Measurements from ENCODE around the gene JUP.
A peak's percentile ranks its signal among the peaks of the same experiment; 100 is the strongest.

JUP gene

GRCh38 chr17:41806685-41807445, 20.4 kb upstream of the JUP start:
- DNase-seq = no peak

DNA sequence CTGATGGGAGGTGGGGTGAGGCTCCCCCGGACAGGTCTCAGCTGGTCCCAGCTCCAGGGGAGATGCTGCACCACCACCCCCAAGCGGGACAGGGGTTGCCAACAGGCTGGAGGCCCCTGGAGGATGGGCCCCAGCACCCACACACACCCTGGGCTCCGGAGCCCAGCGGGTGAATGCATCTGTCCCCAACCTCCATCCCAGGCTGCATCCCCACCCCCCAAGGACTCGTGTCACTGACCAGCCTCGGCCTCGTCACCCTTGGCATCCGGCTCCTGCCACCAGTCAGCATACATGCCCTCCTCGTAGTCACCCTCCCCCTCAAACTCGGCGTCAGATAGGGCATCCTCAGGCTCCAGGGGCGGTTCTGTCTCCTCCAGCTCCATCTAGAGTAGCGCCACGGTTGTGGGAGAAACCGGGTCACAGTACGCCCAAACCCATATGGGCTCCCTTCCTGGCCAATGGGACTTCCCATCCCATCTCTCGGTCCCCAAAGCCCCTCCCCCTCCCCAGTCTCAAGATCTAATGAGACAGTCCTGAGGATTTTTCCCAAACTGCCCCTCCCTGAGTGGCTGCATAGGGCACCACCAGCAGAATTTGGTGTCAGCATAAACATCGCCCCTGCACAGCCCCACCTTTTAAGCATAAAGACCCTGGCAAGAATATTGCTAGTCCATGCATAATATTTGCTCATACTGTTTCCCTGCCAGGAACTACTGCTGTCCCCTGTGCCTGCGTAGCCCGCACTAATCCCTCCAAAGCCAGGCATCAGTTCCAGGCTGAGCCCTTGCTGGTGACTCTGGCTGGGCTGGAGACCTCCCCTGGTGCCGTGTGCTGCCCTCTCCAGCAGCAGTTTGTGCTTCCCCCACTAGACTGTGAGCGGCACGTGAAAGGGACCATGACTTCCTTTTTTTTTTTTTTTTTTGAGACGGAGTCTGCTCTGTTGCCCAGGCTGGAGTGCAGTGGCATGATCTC, 16.8 kb upstream of the JUP start:
- no peak for DNase-seq

- DNase-seq = peak; percentile 66
These were observed 15.1 kb upstream of the JUP start for GRCh38 chr17:41801374-41802271.

- no peak for DNase-seq
These were observed 14.3 kb upstream of the JUP start for GRCh38 chr17:41800601-41801373.

- DNase-seq = no peak
These were observed 12.9 kb upstream of the JUP start for GRCh38 chr17:41799366-41799765.

DNA sequence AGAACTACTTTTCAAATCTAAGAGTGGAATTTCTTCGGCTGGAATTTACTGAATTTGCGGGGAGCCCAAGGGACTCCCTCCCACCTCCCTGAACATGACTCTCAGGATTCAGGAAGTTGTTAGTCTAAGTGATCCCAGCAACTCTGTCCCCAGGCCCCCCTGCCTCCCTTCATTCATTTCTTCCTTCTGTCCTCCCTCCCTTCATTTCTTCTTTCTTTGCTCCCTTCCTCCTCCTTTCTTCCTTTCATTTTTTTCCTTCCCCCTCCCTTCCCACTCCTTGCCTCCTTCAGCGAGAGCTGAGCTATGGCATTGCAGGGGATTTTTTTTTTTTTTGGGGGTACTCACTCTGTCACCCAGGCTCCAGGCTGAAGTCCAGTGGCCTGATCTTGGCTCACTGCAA, 10.9 kb upstream of the JUP start:
- DNase-seq = no peak

- DNase-seq = no peak
These were observed 9.8 kb upstream of the JUP start for GRCh38 chr17:41796121-41796895.

GRCh38 chr17:41794540-41794975, 8.0 kb upstream of the JUP start:
- no peak for DNase-seq

- no peak for DNase-seq
These were observed 7.5 kb upstream of the JUP start for GRCh38 chr17:41793784-41794539.

DNA sequence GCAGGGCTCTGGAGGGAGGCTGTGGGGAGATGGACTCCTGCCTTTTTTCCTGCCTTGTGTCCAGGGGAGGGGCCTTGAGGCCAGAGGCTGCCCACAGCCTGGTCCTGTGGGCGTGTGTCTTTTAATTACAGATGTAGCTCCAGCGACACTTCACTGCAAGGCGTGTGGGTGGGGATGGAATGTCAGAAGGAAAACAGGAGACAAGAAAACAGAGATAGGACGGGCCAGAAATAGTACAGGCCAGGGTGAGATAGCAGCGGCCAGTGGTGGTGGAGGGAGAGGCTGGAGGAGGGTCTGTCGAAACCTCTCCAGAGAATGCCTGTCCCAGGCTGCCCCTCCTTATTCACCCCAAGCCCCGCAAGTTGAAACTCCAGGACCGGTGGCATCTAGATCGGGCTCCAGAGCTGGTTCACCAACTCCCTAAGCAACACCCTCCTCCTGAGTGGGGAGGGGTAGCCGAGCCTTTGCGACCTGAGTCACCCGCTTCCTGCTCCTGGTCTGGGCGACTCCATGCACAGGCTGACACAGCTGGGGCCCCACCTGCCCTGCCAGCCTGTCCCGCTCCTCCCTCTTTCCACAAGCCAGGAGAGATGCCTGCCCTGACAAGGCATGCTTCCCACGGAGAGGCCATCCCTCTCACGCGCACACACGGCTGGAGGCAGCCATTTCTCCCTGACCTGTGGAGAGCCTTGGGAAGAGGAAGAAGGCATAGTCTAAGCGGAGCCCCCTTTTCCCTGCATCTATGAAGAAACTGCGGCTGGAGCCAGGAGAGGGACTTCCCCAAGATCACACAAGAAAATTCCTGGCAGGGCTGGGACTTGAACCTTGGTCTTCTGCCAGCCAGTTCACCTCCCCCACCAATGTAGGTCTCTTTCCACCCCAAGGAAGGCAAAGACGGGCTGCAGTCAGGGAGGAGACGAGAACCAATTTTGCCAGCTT, 6.6 kb upstream of the JUP start:
- DNase-seq = no peak

DNA sequence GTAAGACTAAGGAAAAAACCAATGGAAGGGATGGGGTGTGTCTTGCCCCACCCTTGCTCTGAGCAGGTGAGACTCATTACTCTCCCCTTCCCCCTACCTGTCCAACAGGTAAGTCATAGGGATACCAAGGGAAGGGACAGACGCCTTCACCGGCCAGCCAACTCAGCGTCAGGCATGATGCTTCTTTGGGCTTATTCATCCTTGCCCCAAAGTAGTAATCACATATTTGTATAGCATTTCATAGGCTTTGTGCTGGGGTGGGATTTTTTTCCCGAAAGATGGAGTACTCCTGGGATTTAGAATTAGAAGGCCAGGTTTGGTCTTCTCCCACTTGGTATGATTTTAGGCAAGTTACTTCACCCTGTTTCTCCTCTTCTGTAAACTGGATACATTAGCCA, 509 bp upstream of the JUP start:
- no peak for DNase-seq

DNA sequence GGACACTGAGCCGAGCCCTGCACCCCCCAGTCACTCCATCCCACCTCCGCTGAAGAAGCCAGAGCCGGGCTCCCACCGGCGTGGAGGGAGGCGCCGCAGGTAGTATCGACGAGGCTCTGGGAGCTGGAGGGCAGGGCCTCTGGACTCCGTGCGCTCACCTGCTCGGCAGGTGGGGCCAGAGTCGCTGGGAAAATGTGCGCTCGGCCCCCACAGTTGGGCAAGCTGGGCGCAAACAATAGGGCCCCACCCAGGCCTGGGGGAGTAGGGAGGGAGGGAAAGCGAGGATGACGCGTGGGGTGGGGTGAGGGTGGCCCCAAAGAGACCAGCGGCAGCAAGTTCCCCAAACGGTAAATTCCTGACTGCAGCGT, 668 bp downstream of the JUP start:
- peak; percentile 52 for DNase-seq

DNA sequence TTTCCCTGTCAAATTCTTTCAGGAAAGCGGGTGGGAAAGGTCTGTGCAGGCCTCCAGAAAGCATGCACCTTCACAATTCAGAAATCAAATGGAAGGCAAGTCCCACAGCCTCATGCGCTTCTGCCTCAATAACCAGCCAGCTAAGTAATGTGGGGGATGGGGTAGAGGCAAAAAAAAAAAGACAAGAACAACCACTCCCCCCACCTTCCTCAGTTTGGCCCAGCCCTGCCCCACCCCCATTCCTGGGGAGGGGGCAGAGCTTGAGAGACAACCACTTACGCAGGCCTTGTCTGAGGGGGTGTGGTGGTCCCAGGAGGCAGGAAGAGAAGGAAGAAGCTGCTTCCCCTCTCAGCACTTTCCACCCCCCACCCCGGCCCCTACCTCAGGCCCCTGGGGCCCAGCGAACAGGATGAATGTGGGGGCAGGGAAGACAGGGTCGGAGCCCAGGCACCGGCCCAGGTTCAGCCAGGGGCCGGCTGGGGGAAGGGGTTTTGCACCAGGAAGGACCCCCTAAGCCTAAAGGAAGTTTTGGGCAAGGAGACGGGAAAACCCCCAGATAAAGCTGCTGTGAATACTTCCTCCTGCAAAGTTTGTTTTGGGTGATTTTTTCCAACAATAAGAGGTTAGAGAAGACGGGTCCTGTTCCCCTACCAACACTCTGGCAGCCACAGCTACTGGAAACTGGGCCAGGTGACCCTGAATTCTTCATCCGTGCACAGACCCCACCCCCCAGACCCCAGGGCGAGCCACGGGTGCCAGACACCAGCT, 1.2 kb downstream of the JUP start:
- no peak for DNase-seq

- no peak for DNase-seq
These were observed 2.2 kb downstream of the JUP start for GRCh38 chr17:41784207-41784744.

DNA sequence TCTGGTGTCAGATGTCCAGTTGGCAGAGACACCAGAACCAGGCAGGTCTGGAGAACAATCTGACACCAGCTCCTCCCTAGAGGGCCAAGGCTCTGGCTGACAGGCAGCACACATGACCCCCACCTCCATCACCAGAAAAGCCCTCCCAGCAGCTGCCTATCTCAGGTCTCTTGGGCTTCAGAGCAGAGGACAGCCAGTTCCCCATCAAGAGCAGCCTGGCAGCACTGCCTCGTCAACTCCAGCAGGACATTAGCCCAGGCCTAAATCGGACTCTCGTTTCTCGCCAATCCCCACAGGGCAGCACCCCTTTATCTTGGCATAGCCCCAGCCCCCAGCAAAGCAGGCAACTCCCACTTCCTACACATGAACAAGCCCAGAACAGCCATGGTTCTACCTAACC, 4.4 kb downstream of the JUP start:
- DNase-seq = no peak

GRCh38 chr17:41781404-41782110, 5.0 kb downstream of the JUP start:
- DNase-seq = no peak

DNA sequence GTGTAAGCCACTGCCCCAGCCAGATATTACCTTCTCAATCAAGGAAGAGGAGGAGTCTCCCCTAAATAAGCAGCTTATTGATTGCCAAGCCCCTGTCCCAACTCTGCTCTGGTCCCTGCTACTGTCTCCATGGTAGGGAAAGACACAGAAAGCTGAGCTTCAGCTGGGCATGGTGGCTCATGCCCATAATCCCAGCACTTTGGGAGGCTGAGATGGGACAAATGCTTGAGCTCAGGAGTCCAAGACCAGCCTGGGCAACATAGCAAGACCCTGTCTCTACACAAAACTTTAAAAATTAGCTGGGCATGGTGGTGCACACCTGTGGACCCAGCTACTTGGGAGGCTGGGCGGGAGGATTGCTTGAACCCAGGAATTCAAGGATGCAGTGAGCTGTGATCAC, 6.6 kb downstream of the JUP start:
- DNase-seq = no peak

All from NCI-H1105 treated with DMSO at 0.1 percent for 48 hours (cell line).